GM19463 (cell line): ENCODE results near the gene MAPK1.

Experiments used
- ATAC-seq: cut with Tn5 transposase; IDR thresholded peaks from one replicate; pipeline ENCODE4 v1.9.1; 2021; ENCODE audit warnings: mild to moderate bottlenecking, moderate library complexity; ENCODE audit not compliant: unreplicated experiment

Gene MAPK1

GRCh38 chr22:21709688-21710087 lies 157.8 kb downstream of the MAPK1 start:
- ATAC-seq, result no peak

- no peak for ATAC-seq
These were observed 158.5 kb downstream of the MAPK1 start for GRCh38 chr22:21708960-21709359.

- no peak for ATAC-seq
These were observed 159.8 kb downstream of the MAPK1 start for GRCh38 chr22:21707677-21708076.
